ENCODE data around the gene AATF.

DNA sequence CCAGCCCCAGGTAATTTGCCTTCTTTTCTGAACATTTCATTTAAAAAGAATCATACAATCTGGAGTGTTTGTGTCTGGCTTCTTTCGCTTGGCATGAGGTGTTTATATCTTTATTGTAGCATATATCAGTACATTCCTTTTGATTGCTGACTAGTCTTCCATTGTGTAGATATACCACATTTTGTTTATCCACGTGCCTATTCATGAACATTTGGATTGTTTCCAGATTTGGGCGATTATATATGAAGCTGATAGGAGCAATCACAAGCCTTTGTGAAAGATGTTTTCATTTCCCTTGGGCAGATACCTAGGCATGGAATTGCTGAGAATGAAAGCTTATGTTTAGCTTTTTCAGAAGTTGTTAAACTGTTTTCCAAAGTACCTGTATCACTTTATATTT lies 120.3 kb downstream of the AATF start:
- TF ChIP-seq, protein P1, sequence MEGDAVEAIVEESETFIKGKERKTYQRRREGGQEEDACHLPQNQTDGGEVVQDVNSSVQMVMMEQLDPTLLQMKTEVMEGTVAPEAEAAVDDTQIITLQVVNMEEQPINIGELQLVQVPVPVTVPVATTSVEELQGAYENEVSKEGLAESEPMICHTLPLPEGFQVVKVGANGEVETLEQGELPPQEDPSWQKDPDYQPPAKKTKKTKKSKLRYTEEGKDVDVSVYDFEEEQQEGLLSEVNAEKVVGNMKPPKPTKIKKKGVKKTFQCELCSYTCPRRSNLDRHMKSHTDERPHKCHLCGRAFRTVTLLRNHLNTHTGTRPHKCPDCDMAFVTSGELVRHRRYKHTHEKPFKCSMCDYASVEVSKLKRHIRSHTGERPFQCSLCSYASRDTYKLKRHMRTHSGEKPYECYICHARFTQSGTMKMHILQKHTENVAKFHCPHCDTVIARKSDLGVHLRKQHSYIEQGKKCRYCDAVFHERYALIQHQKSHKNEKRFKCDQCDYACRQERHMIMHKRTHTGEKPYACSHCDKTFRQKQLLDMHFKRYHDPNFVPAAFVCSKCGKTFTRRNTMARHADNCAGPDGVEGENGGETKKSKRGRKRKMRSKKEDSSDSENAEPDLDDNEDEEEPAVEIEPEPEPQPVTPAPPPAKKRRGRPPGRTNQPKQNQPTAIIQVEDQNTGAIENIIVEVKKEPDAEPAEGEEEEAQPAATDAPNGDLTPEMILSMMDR (IDR thresholded peaks at IDR 0.05) = no peak
- TF ChIP-seq POLR2AphosphoS5 (IDR thresholded peaks at IDR 0.05) = no peak
- no peak for TF ChIP-seq POLR2A (IDR thresholded peaks at IDR 0.05)

Data from prostate gland (tissue), 2 donors.